HCT116 (cell line): ENCODE results near the gene GGPS1.

Experiments
- CTCF ChIP-seq, 3 experiments: fragments of 200-600 bp in 1 of 3; sonication (generic) in 1 of 3; IDR thresholded peaks in 2 of 3; conservative IDR thresholded peaks in 1 of 3; 2 replicates each; pipeline ENCODE4 v1.5.1; 2012 to 2017; ENCODE audit warnings: low read depth in 2 of 3, low read length in 2 of 3, antibody characterized with exemption in 1 of 3, borderline replicate concordance in 1 of 3, control low read depth in 1 of 3, mild to moderate bottlenecking in 1 of 3, mixed read lengths in 1 of 3, mixed run types in 1 of 3, moderate library complexity in 1 of 3; ENCODE audit not compliant: insufficient read depth in 1 of 3
- MAX ChIP-seq: IDR thresholded peaks from 2 replicates; pipeline ENCODE4 v1.6.1; 2012
- POLR2A ChIP-seq: IDR thresholded peaks from 2 replicates; pipeline ENCODE4 v1.7.0; 2011; ENCODE audit warnings: borderline replicate concordance; ENCODE audit not compliant: insufficient read depth, insufficient read length; ENCODE audit errors: extremely low read depth

GRCh38 chr1:235307158-235308124 lies 20.9 kb upstream of the GGPS1 start:
- TF ChIP-seq CTCF (IDR thresholded peaks at IDR 0.05 in 2 of 3, conservative IDR thresholded peaks at IDR 0.05 in 1 of 3; ENCODE audit: borderline replicate concordance in 1 of 3, insufficient read depth in 1 of 3, low read depth in 2 of 3, low read length in 2 of 3) = no peak
- TF ChIP-seq MAX = no peak
- TF ChIP-seq POLR2A = no peak
